ENCODE results near the gene RACK1.

The RACK1 gene

GRCh38 chr5:181224390-181225229 is 19.1 kb downstream of the RACK1 start:
- ChIA-PET POLR2A (interaction anchor here (0.5 to 2.3 kb wide), 4 partner anchors 10 to 26 kb away, joined by 3 to 15 read pairs (median 7); partner anchors contain the start of gene RACK1), CTCF (interaction anchor here (1.0 to 1.2 kb wide), 4 partner anchors 24 to 35 kb away, joined by 3 read pairs; no protein-coding TSS in a partner anchor)
- no peak for DNase-seq (ENCODE audit: extremely low spot score)
- TF ChIP-seq, protein P1, sequence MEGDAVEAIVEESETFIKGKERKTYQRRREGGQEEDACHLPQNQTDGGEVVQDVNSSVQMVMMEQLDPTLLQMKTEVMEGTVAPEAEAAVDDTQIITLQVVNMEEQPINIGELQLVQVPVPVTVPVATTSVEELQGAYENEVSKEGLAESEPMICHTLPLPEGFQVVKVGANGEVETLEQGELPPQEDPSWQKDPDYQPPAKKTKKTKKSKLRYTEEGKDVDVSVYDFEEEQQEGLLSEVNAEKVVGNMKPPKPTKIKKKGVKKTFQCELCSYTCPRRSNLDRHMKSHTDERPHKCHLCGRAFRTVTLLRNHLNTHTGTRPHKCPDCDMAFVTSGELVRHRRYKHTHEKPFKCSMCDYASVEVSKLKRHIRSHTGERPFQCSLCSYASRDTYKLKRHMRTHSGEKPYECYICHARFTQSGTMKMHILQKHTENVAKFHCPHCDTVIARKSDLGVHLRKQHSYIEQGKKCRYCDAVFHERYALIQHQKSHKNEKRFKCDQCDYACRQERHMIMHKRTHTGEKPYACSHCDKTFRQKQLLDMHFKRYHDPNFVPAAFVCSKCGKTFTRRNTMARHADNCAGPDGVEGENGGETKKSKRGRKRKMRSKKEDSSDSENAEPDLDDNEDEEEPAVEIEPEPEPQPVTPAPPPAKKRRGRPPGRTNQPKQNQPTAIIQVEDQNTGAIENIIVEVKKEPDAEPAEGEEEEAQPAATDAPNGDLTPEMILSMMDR (IDR thresholded peaks at IDR 0.05; ENCODE audit: control extremely low read depth, extremely low read depth, low read depth, missing control alignments): no peak

DNA sequence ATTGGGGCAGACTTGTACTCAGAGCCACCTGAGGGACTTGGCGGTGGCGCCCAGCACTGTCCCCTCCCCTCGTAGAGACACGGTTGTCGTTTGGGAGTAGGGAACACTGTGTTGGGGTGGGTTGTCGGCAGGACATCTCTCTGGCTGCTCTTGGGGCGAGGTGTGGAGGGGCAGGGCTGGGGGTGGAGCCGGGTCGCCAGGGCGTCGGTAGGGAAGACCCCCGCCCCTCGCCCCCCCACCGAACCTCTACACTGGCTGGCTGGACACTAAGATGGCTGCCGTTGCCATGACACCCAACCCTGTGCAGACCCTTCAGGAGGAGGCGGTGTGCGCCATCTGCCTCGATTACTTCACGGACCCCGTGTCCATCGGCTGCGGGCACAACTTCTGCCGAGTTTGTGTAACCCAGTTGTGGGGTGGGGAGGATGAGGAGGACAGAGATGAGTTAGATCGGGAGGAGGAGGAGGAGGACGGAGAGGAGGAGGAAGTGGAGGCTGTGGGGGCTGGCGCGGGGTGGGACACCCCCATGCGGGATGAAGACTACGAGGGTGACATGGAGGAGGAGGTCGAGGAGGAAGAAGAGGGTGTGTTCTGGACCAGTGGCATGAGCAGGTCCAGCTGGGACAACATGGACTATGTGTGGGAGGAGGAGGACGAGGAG is 19.8 kb downstream of the RACK1 start:
- TF ChIP-seq, protein P1 (IDR thresholded peaks at IDR 0.05; ENCODE audit: control extremely low read depth, extremely low read depth, low read depth, missing control alignments): no peak
- CTCF ChIA-PET: interaction anchor here (1.0 to 1.1 kb wide), 3 partner anchors 11 to 36 kb away, joined by 3 read pairs; no protein-coding TSS in a partner anchor
- POLR2A ChIA-PET: interaction anchor here (0.5 to 2.6 kb wide), 5 partner anchors 11 to 32 kb away, joined by 3 to 15 read pairs (median 7); partner anchors contain the start of gene RACK1
- DNase-seq (ENCODE audit: extremely low spot score): no peak

GRCh38 chr5:181223058-181223728 is 20.5 kb downstream of the RACK1 start, which contains the start of gene TRIM41:
TSS of gene TRIM41 (plus strand) at chr5:181223281. CDS start at chr5:181224000, 719 bp downstream.
- CTCF ChIA-PET: interaction anchor here (1.0 to 1.9 kb wide), 5 partner anchors 12 to 41 kb away, joined by 3 to 7 read pairs (median 4); no protein-coding TSS in a partner anchor
- DNase-seq (ENCODE audit: extremely low spot score): peak; percentile 90

GRCh38 chr5:181222630-181223057 is 21.1 kb downstream of the RACK1 start:
- CTCF ChIA-PET: interaction anchor here (1.0 to 1.9 kb wide), 4 partner anchors 16 to 59 kb away, joined by 4 to 7 read pairs (median 4); no protein-coding TSS in a partner anchor
- no peak for DNase-seq (ENCODE audit: extremely low spot score)
- TF ChIP-seq, protein P1 (IDR thresholded peaks at IDR 0.05; ENCODE audit: control extremely low read depth, extremely low read depth, low read depth, missing control alignments): no peak
- POLR2A ChIA-PET: interaction anchor here (0.5 to 2.6 kb wide), 3 partner anchors 12 to 35 kb away, joined by 4 to 15 read pairs (median 7); no protein-coding TSS in a partner anchor

More at GRCh38 chr5:181223058-181223728, 20.5 kb downstream of the RACK1 start, which contains the start of gene TRIM41:
- POLR2A ChIA-PET: interaction anchor here (2.0 to 2.6 kb wide), 3 partner anchors 12 to 32 kb away, joined by 7 to 15 read pairs (median 10); no protein-coding TSS in a partner anchor
- TF ChIP-seq, protein P1 (IDR thresholded peaks at IDR 0.05; ENCODE audit: control extremely low read depth, extremely low read depth, low read depth, missing control alignments): no peak

GRCh38 chr5:181221792-181222629 is 21.7 kb downstream of the RACK1 start:
- TF ChIP-seq, protein P1 (IDR thresholded peaks at IDR 0.05; ENCODE audit: control extremely low read depth, extremely low read depth, low read depth, missing control alignments): no peak
- peak; percentile 69 for DNase-seq (ENCODE audit: extremely low spot score)
- POLR2A ChIA-PET: interaction anchor here (0.5 to 2.6 kb wide), 2 partner anchors 30 to 34 kb away, joined by 4 to 7 read pairs; no protein-coding TSS in a partner anchor
- CTCF ChIA-PET: interaction anchor here (1.0 to 1.9 kb wide), 4 partner anchors 15 to 58 kb away, joined by 4 to 7 read pairs (median 4); no protein-coding TSS in a partner anchor

All from GM10248 (cell line).